Heart left ventricle (tissue), 16 donors: ENCODE data around the gene CTXN3. TPM values are rescaled to one million over a fixed set of nuclear protein-coding genes. Genes with fewer than 3 reads are reported as not detected.

Experiments
- ATAC-seq, 4 donors: fragments of 200-7000 bp; cut with Tn5 transposase; one replicate each; pipeline ENCODE4 v1.9.1; 2020 to 2022; ENCODE audit warnings: moderate library complexity in 4 of 4, mild to moderate bottlenecking in 3 of 4, moderate number of reproducible peaks in 1 of 4
- DNase-seq, 5 donors: peaks; one replicate each; pipeline ENCODE4 v3.0.0-alpha.2; 2020
- H3K27ac ChIP-seq, 12 donors: fragments of 200-600 bp; sonication (generic) in 4 of 12; one replicate each; pipeline versions ENCODE4 v1.5.0 to v1.8.0; 2016 to 2022; ENCODE audit warnings: mild to moderate bottlenecking in 2 of 12
- H3K27me3 ChIP-seq, 9 donors: fragments of 200-600 bp; sonication (generic) in 2 of 9; one replicate each; pipeline versions ENCODE4 v1.5.1 to v1.8.0; 2016 to 2022; ENCODE audit warnings: mild to moderate bottlenecking in 3 of 9
- H3K36me3 ChIP-seq, 9 donors: fragments of 200-600 bp; sonication (generic) in 2 of 9; one replicate each; pipeline versions ENCODE4 v1.5.0 to v1.8.0; 2018 to 2022; ENCODE audit warnings: mild to moderate bottlenecking in 2 of 9
- H3K4me1 ChIP-seq, 12 donors: fragments of 200-600 bp; sonication (generic) in 4 of 12; one replicate each; pipeline versions ENCODE4 v1.5.0 to v1.8.0; 2016 to 2022; ENCODE audit warnings: mild to moderate bottlenecking in 3 of 12
- H3K4me3 ChIP-seq, 12 donors: fragments of 200-600 bp; sonication (generic) in 4 of 12; one replicate each; pipeline versions ENCODE4 v1.5.0 to v1.8.0; 2017 to 2022; ENCODE audit warnings: mild to moderate bottlenecking in 9 of 12, moderate library complexity in 4 of 12
- H3K9me3 ChIP-seq, 12 donors: fragments of 200-600 bp; sonication (generic) in 4 of 12; one replicate each; pipeline versions ENCODE4 v1.5.0 to v1.8.0; 2016 to 2022; ENCODE audit warnings: mild to moderate bottlenecking in 1 of 12
- POLR2A ChIP-seq, 2 donors: fragments of 450-650 bp; IDR thresholded peaks; one replicate each; pipeline ENCODE4 v1.6.1; 2017; ENCODE audit warnings: antibody characterized with exemption in 2 of 2, mild to moderate bottlenecking in 2 of 2, moderate library complexity in 2 of 2
- WGBS, 4 donors: extraction: QIAGEN DNeasy Blood & Tissue Kit in 2 of 4; methylation state at CpG; one replicate each; pipeline versions ENCODE4 v1.1.5 to v1.1.7; 2013 to 2018; 5-methylcytosine and 5-hydroxymethylcytosine counted together
- intact Hi-C, 10 donors: fragments of 100-400 bp; cut with DNase I; formaldehyde crosslinking; loops; one replicate each; pipeline versions ENCODE4 v1.11.1 to v1.14.2; 2022
- polyA plus RNA-seq, 2 donors: library from polyadenylated mRNA; stranded (reverse); fragments of 200-250 nt; gene quantifications; one replicate each; pipeline ENCODE4 v1.2.3, GENCODE V29; 2013
- total RNA-seq, 9 donors: library from RNA; depleted of rRNA in 2 of 9; stranded (reverse); fragments of >200 nt in 2 of 9; fragmentation: NEBNext Ultra II Directional in 3 of 9; extraction: Animal tissue kit (Norgen Biotek cat#: 25700) in 3 of 9; gene quantifications; one replicate each; pipeline versions ENCODE4 v1.1.0 to v1.2.4, GENCODE V29; 2016 to 2023
- TF ChIP-seq, protein P1 (sequence below), 12 donors: fragments of 200-600 bp; sonication (generic) in 4 of 12; IDR thresholded peaks; one replicate each; pipeline versions ENCODE4 v1.5.0 to v1.8.0; 2018 to 2022; ENCODE audit warnings: antibody characterized with exemption in 12 of 12, mild to moderate bottlenecking in 5 of 12
- donor health status: ischemic (EF 13 %, LVEDD 7.1; RV severe dilation, severe dysfunction).
- donor health status: healthy with polysubstance abuse.
- donor health status: DM: no; HTN: yes; CAD: no.
- donor health status: DM: no; HTN: no; CAD: no.
- donor health status: ischemic (EF 25% LVEDD 6.9; RV normal size, moderate dysfunction).
- donor health status: ischemic (EF 25% LVEDD 5.7; RV mildly dilated, moderate dysfunction).
- donor health status: healthy.
- donor health status: DM: yes; HTN: yes; CAD: no.
- donor health status: ischemic (EF 35%, LVEDD 5.7; RV mildly dilated, moderate dysfunction).
- donor health status: nonischemic (EF 11% LVEDD 7.7; RV severe dilation, severe dysfunction).
- donor health status: DM: yes; HTN: yes; CAD: no.
- donor health status: PGD.
- donor health status: ischemic (EF 29% LVEDD 5.4; RV normal size, mild dysfunction).
- donor health status: nonischemic (EF 23%, LVEDD 6.1; RV moderate dilation, normal function).

CTXN3 gene
- total and polyA plus RNA-seq, 11 donors = not detected

DNA sequence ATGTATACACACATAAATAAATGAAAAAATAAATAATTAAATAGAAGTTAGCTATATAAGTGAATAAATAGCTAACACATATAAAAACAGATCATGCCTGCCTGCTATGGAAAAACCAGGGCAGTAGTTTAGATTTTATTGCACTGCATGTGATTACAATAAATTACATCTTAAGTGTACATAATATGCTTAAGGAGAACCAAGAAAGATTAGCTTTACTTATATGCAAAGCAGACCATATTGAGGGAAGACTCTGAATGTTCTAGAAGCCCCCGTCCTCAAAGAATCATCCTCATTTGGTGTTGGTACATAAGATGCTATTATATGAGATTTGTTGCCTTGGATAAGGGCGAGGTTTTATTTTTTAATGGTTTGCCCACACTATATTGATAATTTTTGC lies 5.9 kb upstream of the CTXN3 start:
- Histone ChIP-seq H3K4me3 (no peak overlapping the region), H3K36me3 (no peaks in the 10 kb centered on the region), H3K27me3 (no peaks in the 10 kb centered on the region), H3K4me1 (peaks cover 0 to 12% (median 0%) of the 10 kb centered on the region in 12 donors), H3K9me3 (no peaks in the 10 kb centered on the region), H3K27ac (no peak overlapping the region)
- ATAC-seq (no peak), DNase-seq (no peak)
- 94 to 98% (median 96%) methylated on average over 2 of the region's 2 CpGs for WGBS, 4 donors
- intact Hi-C loops = no loop called here
- TF ChIP-seq, protein P1, sequence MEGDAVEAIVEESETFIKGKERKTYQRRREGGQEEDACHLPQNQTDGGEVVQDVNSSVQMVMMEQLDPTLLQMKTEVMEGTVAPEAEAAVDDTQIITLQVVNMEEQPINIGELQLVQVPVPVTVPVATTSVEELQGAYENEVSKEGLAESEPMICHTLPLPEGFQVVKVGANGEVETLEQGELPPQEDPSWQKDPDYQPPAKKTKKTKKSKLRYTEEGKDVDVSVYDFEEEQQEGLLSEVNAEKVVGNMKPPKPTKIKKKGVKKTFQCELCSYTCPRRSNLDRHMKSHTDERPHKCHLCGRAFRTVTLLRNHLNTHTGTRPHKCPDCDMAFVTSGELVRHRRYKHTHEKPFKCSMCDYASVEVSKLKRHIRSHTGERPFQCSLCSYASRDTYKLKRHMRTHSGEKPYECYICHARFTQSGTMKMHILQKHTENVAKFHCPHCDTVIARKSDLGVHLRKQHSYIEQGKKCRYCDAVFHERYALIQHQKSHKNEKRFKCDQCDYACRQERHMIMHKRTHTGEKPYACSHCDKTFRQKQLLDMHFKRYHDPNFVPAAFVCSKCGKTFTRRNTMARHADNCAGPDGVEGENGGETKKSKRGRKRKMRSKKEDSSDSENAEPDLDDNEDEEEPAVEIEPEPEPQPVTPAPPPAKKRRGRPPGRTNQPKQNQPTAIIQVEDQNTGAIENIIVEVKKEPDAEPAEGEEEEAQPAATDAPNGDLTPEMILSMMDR (IDR thresholded peaks at IDR 0.05) = no peak
- TF ChIP-seq POLR2A (IDR thresholded peaks at IDR 0.05) = no peak

DNA sequence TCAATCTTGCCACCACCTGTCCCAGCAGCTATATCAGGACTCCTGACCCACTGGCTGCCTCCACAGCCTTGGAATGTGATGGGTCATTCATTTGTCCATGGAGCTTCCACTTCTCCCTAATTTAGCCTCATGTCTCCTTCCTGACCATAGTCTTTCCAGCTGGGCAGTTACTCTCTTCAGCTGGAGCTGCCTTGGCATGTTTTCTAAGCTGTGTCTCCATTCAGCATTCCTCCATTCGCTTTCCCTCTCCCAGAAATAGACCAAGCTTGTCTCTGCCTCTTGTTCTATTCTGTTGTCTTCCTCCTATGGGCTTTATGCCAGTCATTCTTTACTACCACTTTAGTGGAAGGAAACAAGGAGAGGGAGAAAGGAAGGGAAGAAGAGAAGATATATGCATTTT lies 5.3 kb upstream of the CTXN3 start:
- Histone ChIP-seq H3K9me3 (no peaks in the 10 kb centered on the region), H3K4me1 (peaks cover 0 to 12% (median 0%) of the 10 kb centered on the region in 12 donors), H3K36me3 (no peaks in the 10 kb centered on the region), H3K27ac (peak overlapping the region in 1 of 12 donors; percentile 11), H3K27me3 (no peaks in the 10 kb centered on the region), H3K4me3 (no peak overlapping the region)
- 30 to 50% (median 33%) methylated on average over 1 of the region's 1 CpG for whole genome bisulfite sequencing, 4 donors
- TF ChIP-seq POLR2A (IDR thresholded peaks at IDR 0.05) = no peak
- TF ChIP-seq, protein P1 (IDR thresholded peaks at IDR 0.05) = no peak
- DNase-seq (no peak), ATAC-seq (peak; percentile 32 to 70 (median 47))
- intact Hi-C loops = no loop called here

DNA sequence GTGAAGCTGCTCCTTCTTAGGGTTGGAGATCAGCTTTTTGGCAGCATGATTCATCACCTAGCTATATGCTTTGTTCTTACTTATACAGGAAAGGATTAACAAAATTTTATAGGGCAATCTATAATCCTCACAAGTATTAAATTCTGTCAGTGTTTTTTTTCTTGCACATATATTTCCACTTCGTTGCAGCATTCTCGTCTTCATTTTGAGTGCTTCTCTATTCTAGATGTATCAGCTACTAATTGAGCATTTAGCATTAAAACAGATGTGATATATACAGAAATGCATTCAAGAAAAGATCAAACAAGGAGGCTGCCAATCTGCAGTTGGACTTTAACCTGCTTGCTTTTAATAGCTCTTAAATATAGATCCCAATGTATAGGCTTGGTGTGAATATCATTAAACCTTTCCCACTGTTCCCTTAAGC lies 3.6 kb upstream of the CTXN3 start:
- no peaks in the 10 kb centered on the region for H3K36me3 ChIP-seq
- H3K4me1 ChIP-seq = peaks cover 0 to 18% (median 0%) of the 10 kb centered on the region in 12 donors
- H3K9me3 ChIP-seq = no peaks in the 10 kb centered on the region
- no peaks in the 10 kb centered on the region for H3K27me3 ChIP-seq
- 88 to 95% (median 91%) methylated on average over 2 of the region's 2 CpGs for WGBS, 4 donors
- no peak overlapping the region for H3K4me3 ChIP-seq
- intact Hi-C loops = no loop called here
- ATAC-seq (no peak), DNase-seq (no peak)
- no peak overlapping the region for H3K27ac ChIP-seq
- TF ChIP-seq, protein P1 (IDR thresholded peaks at IDR 0.05) = no peak
- no peak for TF ChIP-seq POLR2A (IDR thresholded peaks at IDR 0.05)

DNA sequence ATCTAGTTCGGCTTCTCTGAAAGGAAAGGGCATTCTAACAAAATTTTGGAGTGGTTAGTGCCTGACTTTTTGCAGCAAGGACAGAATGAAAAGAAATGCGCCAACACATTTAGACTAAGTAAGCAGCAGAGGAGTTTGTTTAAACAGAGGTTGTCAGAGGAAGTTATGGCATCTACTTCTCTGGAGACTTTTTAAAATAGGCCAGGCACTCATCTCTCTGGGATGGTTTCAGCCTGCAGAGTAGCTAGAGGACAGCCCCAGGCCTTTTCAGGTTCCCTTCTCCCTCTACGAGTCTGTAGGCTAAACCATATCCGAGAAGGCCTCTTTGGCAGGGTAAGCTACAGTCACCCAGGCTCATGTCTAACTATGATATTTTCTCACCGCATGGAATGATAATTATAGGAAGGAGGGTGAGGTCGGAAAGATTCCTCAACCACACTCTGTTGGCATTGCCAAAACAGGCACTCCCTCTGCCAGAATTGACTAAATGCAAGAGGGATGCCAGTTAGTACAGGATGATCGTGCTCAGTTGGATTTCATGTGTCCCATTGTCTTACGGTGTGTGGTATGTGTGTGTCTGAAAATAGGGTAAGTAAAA lies 1.4 kb upstream of the CTXN3 start:
- ATAC-seq = peak in 3 of 4 donors; percentile 20 to 53 (median 51)
- TF ChIP-seq, protein P1 (IDR thresholded peaks at IDR 0.05) = no peak
- TF ChIP-seq POLR2A (IDR thresholded peaks at IDR 0.05) = no peak

More for the DNA sequence above, 1.4 kb upstream of the CTXN3 start:
- peak overlapping the region in 3 of 12 donors; percentile 15 to 65 (median 31) for H3K27ac ChIP-seq
- DNase-seq = no peak
- 63 to 78% (median 66%) methylated on average over 8 of the region's 8 CpGs for WGBS, 4 donors
- H3K27me3 ChIP-seq = no peaks in the 10 kb centered on the region
- no peaks in the 10 kb centered on the region for H3K9me3 ChIP-seq
- H3K4me3 ChIP-seq = no peak overlapping the region
- intact Hi-C loops = no loop called here
- H3K4me1 ChIP-seq = peaks cover 0 to 23% (median 2%) of the 10 kb centered on the region in 12 donors
- H3K36me3 ChIP-seq = no peaks in the 10 kb centered on the region
